CD4-positive, alpha-beta T cell (primary cell): ENCODE measurements around the gene ESRRB. TPM values are rescaled to one million over a fixed set of nuclear protein-coding genes. Genes with fewer than 3 reads are reported as not detected.

Source experiments
- ATAC-seq: fragments of 200-7000 bp; cut with Tn5 transposase; one replicate; pipeline ENCODE4 v1.10.0; 2022; ENCODE audit warnings: mild to moderate bottlenecking; ENCODE audit not compliant: poor library complexity
- CTCF ChIA-PET: fragments of 350-600 bp; sonication (Branson Sonifier 250); formaldehyde crosslinking; loops from one replicate; lab custom pipeline; 2021; ENCODE audit warnings: antibody characterized with exemption, inconsistent platforms; lab: Charles Lee
- POLR2A ChIA-PET: fragments of 350-600 bp; sonication (Branson Sonifier 250); formaldehyde crosslinking; loops from one replicate; lab custom pipeline; 2021; ENCODE audit warnings: antibody characterized with exemption, inconsistent platforms; lab: Charles Lee
- DNase-seq, 14 experiments: peaks; one replicate each; pipeline ENCODE4 v3.0.0-alpha.2; 2013 to 2020; ENCODE audit warnings: mixed read lengths in 2 of 14
- H3K27ac ChIP-seq, 2 donors: one replicate each; pipeline versions ENCODE4 v1.5.1 to v1.7.0; 2013; ENCODE audit warnings: low read length in 2 of 2, low read depth in 1 of 2, mild to moderate bottlenecking in 1 of 2
- H3K27me3 ChIP-seq, 2 experiments: 1 replicate in 1 of 2; 2 replicates in 1 of 2; pipeline versions ENCODE4 v1.6.1 to v1.7.0; 2013; ENCODE audit warnings: low read length in 2 of 2, control low read depth in 1 of 2, mild to moderate bottlenecking in 1 of 2, moderate library complexity in 1 of 2; ENCODE audit not compliant: insufficient read depth in 2 of 2, control insufficient read depth in 1 of 2
- H3K36me3 ChIP-seq: one replicate; pipeline ENCODE4 v1.6.1; 2013; ENCODE audit warnings: low read length, control low read depth; ENCODE audit not compliant: insufficient read depth
- H3K4me1 ChIP-seq: one replicate; pipeline ENCODE4 v1.6.1; 2013; ENCODE audit warnings: low read length, control low read depth; ENCODE audit not compliant: insufficient read depth
- H3K4me3 ChIP-seq: one replicate; pipeline ENCODE4 v1.5.1; 2013; ENCODE audit warnings: mild to moderate bottlenecking, low read length, moderate library complexity
- H3K9me3 ChIP-seq, 2 experiments: 1 replicate in 1 of 2; 2 replicates in 1 of 2; pipeline versions ENCODE4 v1.6.1 to v1.7.0; 2013; ENCODE audit warnings: low read length in 2 of 2, mild to moderate bottlenecking in 2 of 2, control low read depth in 1 of 2, moderate library complexity in 1 of 2; ENCODE audit not compliant: control insufficient read depth in 1 of 2, insufficient read depth in 1 of 2
- H3K27ac Mint-ChIP-seq: one replicate; pipeline ENCODE4 v1.8.0; 2020; ENCODE audit warnings: mixed read lengths
- H3K27me3 Mint-ChIP-seq: one replicate; pipeline ENCODE4 v1.8.0; 2021; ENCODE audit warnings: mixed read lengths
- H3K36me3 Mint-ChIP-seq: one replicate; pipeline ENCODE4 v1.8.0; 2021; ENCODE audit warnings: low read depth, mixed read lengths
- H3K4me1 Mint-ChIP-seq: one replicate; pipeline ENCODE4 v1.8.0; 2021; ENCODE audit warnings: low read depth, mixed read lengths
- H3K4me3 Mint-ChIP-seq: one replicate; pipeline ENCODE4 v1.8.0; 2020; ENCODE audit warnings: mild to moderate bottlenecking, mixed read lengths
- H3K9me3 Mint-ChIP-seq: one replicate; pipeline ENCODE4 v1.8.0; 2020; ENCODE audit warnings: mixed read lengths
- intact Hi-C, 2 experiments: fragments of 100-400 bp; cut with DNase I in 1 of 2; cut with micrococcal nuclease in 1 of 2; formaldehyde crosslinking; loops; one replicate each; pipeline versions ENCODE4 v1.15.1 to v1.9.0; 2023 to 2025; cut with DNase I, micrococcal nuclease
- total RNA-seq, 174 experiments: library from RNA in 2 of 174; stranded (reverse) in 2 of 174; gene quantifications; one replicate each; pipeline ENCODE4 v1.2.3 and lab custom pipeline; 2021 to 2026
- TF ChIP-seq, protein P1 (sequence below): fragments of 200-600 bp; IDR thresholded peaks from one replicate; pipeline ENCODE4 v1.8.0; 2022; ENCODE audit warnings: antibody characterized with exemption, mild to moderate bottlenecking

ESRRB gene
- total RNA-seq, 2 experiments from 2014 or later: 0.17 to 0.27 TPM

DNA sequence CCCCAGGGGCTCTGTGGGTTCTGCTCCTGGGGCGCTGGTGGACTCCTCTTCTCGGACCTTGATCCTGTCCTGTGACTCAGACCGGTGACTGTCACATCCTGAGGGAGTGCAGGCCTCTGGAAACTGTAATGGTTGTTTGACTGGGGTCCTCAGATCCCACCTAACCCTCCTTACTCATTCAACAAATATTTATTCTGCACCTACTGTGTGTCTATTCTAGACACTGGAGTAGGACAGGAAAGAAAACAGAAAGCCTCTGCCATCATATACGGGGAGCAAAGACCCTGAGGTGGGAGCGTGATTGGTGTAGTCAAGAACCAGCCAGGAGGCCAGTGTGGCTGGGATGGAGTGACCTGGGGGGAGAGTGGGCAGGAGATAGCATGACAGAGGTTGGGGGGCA lies 47.6 kb downstream of the ESRRB start:
- no peaks in the 10 kb centered on the region for H3K36me3 ChIP-seq
- H3K9me3 ChIP-seq: no peaks in the 10 kb centered on the region
- TF ChIP-seq, protein P1, sequence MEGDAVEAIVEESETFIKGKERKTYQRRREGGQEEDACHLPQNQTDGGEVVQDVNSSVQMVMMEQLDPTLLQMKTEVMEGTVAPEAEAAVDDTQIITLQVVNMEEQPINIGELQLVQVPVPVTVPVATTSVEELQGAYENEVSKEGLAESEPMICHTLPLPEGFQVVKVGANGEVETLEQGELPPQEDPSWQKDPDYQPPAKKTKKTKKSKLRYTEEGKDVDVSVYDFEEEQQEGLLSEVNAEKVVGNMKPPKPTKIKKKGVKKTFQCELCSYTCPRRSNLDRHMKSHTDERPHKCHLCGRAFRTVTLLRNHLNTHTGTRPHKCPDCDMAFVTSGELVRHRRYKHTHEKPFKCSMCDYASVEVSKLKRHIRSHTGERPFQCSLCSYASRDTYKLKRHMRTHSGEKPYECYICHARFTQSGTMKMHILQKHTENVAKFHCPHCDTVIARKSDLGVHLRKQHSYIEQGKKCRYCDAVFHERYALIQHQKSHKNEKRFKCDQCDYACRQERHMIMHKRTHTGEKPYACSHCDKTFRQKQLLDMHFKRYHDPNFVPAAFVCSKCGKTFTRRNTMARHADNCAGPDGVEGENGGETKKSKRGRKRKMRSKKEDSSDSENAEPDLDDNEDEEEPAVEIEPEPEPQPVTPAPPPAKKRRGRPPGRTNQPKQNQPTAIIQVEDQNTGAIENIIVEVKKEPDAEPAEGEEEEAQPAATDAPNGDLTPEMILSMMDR: no peak
- intact Hi-C loops: no loop called here
- no peaks in the 10 kb centered on the region for H3K4me1 ChIP-seq
- CTCF ChIA-PET: no interaction called here
- H3K27ac Mint-ChIP-seq: no peak overlapping the region
- peaks cover 0 to 5% of the 10 kb centered on the region in 2 experiments for H3K27me3 ChIP-seq
- no peak overlapping the region for H3K27ac ChIP-seq
- DNase-seq (no peak), ATAC-seq (no peak)
- POLR2A ChIA-PET: no interaction called here
- no peaks in the 10 kb centered on the region for H3K4me1 Mint-ChIP-seq
- no peak overlapping the region for H3K4me3 Mint-ChIP-seq
- no peaks in the 10 kb centered on the region for H3K27me3 Mint-ChIP-seq
- no peaks in the 10 kb centered on the region for H3K36me3 Mint-ChIP-seq
- H3K9me3 Mint-ChIP-seq: no peaks in the 10 kb centered on the region
- no peak overlapping the region for H3K4me3 ChIP-seq

DNA sequence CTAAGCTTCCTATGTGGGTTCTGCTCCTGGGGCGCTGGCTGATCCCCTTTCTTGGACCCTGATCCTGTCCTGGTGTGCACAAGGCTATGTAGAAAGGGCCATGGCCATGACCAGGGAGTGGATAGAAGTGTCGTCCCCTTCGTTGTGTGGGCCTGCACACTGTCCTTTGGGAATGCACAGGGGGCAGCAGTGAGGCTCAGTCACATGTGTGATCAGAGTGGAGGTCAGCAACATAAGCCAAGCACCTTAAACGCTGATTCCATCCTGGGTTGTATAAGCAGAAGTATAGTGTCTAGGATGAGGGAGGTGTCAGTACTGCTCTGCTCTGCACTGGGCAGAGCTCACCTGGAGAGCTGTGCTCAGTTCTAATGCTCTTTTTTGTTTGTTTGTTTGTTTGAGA lies 48.4 kb downstream of the ESRRB start:
- Mint-ChIP-seq H3K9me3 (no peaks in the 10 kb centered on the region), H3K27ac (no peak overlapping the region), H3K27me3 (peaks cover 3% of the 10 kb centered on the region), H3K36me3 (no peaks in the 10 kb centered on the region), H3K4me1 (no peaks in the 10 kb centered on the region), H3K4me3 (no peak overlapping the region)
- Histone ChIP-seq H3K9me3 (no peaks in the 10 kb centered on the region), H3K4me3 (no peak overlapping the region), H3K4me1 (no peaks in the 10 kb centered on the region), H3K27ac (no peak overlapping the region), H3K36me3 (no peaks in the 10 kb centered on the region), H3K27me3 (peaks cover 0 to 5% of the 10 kb centered on the region in 2 experiments)
- DNase-seq (no peak), ATAC-seq (no peak)
- TF ChIP-seq, protein P1: no peak
- intact Hi-C loops: no loop called here
- POLR2A ChIA-PET: no interaction called here
- CTCF ChIA-PET: no interaction called here

DNA sequence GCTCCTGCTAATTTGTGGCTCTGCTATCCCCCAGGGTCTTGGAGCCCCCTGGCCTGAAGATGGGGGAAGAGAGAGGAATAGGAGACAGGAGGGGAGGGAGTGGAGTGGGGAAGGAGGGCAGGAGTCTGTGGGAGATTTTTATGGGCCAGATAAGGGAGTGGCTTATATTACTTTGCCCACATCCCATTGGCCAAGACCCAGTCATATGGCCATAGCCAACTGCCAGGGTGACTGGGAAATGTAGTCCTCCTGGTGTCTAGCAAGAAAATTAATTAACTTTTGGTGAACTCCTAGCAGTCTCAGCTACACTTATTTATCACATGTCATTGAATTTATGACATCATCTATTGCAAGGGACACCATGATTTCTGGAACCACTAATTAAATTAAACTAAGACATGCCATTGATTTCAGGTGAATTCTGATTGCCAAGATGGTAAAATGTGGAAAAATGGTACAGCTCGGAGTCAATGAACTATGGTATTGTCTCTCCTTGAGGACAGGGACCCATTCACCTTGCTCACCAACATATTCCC lies 50.3 kb downstream of the ESRRB start:
- H3K9me3 ChIP-seq: no peaks in the 10 kb centered on the region
- no peak overlapping the region for H3K27ac Mint-ChIP-seq
- no peak for DNase-seq
- H3K36me3 ChIP-seq: no peaks in the 10 kb centered on the region
- H3K9me3 Mint-ChIP-seq: no peaks in the 10 kb centered on the region
- no peaks in the 10 kb centered on the region for H3K36me3 Mint-ChIP-seq
- no peak overlapping the region for H3K27ac ChIP-seq
- no peak overlapping the region for H3K4me3 ChIP-seq
- intact Hi-C loops: no loop called here
- TF ChIP-seq, protein P1: no peak
- peaks cover 0 to 8% of the 10 kb centered on the region in 2 experiments for H3K27me3 ChIP-seq
- no peak for ATAC-seq
- peaks cover 3% of the 10 kb centered on the region for H3K27me3 Mint-ChIP-seq
- CTCF ChIA-PET: no interaction called here
- no peaks in the 10 kb centered on the region for H3K4me1 Mint-ChIP-seq
- POLR2A ChIA-PET: no interaction called here
- no peak overlapping the region for H3K4me3 Mint-ChIP-seq
- H3K4me1 ChIP-seq: no peaks in the 10 kb centered on the region
